AG09319 (cell line): ENCODE measurements around the gene PRKAR1A.
"Not testable (repeated sequence)": the region's sequence is repeated elsewhere in the genome, so short reads cannot be mapped to it uniquely, and the experiment has no call there.

ENCODE experiments used
- DNase-seq: peaks from one replicate; pipeline ENCODE4 v3.0.0-alpha.2; 2010; ENCODE audit warnings: low read depth; ENCODE audit errors: extremely low read depth
- TF ChIP-seq, protein P1 (sequence below): IDR thresholded peaks from 2 replicates; pipeline ENCODE4 v1.5.1; 2011; ENCODE audit warnings: low read depth, mild to moderate bottlenecking, inconsistent platforms, low read length, moderate library complexity

The PRKAR1A gene

DNA sequence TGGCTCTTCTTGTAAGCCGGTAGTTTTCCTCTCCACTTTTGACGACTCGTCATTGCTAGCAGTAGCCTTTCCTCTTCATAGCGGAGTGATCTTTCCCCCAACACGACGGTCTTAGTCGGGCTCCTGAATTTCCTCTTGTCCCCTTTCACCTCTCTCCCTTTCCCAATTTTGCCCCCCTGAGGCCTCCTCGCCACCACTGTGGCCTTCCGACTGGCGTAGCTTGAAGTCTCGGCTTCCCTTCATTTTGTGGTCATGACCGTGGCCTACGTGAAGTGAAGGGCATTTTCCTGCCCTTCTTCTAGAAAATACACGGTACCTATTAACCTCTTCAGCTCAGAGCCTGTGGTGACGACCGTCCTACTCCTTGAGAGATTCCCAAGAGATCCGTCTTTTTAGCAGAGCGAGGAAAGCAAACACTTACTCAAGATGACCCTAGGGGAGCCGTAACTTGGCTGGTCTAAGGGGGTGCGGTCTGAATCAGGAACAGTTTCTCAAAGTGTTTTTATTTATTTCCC, 787 bp downstream of the PRKAR1A start:
- no peak for DNase-seq
- TF ChIP-seq, protein P1, sequence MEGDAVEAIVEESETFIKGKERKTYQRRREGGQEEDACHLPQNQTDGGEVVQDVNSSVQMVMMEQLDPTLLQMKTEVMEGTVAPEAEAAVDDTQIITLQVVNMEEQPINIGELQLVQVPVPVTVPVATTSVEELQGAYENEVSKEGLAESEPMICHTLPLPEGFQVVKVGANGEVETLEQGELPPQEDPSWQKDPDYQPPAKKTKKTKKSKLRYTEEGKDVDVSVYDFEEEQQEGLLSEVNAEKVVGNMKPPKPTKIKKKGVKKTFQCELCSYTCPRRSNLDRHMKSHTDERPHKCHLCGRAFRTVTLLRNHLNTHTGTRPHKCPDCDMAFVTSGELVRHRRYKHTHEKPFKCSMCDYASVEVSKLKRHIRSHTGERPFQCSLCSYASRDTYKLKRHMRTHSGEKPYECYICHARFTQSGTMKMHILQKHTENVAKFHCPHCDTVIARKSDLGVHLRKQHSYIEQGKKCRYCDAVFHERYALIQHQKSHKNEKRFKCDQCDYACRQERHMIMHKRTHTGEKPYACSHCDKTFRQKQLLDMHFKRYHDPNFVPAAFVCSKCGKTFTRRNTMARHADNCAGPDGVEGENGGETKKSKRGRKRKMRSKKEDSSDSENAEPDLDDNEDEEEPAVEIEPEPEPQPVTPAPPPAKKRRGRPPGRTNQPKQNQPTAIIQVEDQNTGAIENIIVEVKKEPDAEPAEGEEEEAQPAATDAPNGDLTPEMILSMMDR = no peak

DNA sequence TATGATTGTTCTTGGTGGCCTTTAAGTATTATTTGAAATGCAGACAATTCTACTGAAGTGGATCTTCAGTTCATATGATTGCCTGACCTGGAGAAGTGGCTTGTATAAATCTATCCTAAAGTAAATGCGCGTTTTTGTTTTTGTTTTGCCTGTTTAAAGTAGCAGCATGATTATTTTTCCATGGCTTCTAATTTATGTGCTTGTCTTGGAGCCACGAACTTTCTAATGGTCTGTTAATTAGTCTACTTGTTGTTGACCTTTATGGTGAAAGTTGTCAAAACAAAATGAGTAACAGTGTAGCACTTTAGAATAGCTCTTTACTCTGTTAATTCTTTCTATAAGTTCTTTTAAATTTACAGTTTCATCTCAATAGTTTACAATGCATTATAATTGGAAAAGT, 1.7 kb downstream of the PRKAR1A start:
- TF ChIP-seq, protein P1 = no peak
- no peak for DNase-seq

DNA sequence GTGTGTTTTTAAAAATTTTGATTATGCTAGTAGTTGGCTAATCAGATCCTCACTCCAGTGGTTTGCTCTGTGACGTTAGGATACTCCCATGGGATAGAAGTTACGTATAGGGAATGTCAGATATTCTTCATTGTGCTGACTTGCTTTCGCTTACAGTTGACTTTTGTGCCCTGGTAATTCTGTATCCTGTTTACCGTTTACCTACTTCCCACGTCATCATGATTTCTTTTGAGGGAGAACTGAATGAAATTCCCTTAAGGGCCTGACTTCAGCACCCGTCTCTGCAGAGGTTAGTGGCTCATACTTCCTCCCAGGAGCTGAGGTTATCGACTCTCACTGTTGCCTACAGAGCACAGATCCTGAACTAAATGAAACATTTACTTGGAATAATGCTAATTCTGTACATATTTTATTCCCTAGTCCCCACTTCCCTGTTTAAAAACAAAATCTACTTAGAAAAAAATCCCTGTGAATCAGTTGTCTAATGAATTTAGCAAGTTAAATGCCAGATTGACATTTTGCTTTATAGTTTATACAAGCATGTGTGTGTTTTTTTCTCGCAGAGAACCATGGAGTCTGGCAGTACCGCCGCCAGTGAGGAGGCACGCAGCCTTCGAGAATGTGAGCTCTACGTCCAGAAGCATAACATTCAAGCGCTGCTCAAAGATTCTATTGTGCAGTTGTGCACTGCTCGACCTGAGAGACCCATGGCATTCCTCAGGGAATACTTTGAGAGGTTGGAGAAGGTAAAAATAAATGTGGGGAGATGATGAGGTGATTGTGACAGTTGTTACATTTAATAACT, 2.8 kb downstream of the PRKAR1A start:
- DNase-seq = no peak

DNA sequence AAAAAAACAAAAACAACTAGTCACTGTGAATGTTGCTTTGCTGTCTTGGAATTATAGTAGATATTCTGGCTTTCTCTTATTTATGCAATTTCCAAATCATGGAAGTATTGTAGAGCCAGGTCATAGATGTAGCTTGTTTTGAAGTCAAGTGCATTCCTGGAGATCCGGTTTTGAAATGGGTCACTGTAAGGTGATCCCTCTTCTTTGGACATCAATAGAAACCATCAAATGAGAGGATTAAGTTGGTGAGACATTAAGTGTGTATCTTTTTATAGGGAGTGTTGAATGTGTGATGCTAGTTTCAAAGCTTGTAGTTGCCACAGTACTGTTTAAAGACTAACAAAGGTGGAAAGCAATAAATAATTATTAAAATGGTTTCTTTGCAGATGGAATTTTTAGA, 4.5 kb downstream of the PRKAR1A start:
- TF ChIP-seq, protein P1 = no peak
- DNase-seq = no peak

More for the DNA sequence above, 2.8 kb downstream of the PRKAR1A start:
- TF ChIP-seq, protein P1 = no peak

DNA sequence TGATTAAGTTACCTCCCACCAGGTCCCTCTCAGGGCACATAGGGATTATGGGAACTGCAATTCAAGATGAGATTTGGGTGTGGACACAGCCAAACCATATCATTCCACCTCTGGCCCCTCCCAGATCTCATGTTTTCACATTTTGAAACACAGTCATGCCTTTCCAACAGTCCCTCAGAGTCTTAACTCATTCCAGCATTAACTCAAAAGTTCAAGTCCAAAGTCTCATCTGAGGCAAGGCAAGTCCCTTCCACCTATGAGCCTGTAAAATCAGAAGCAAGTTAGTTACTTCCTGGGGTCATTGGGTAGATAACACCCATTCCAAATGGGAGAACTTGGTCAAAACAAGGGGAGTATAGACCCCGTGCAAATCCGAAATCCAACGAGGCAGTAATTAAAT, 5.4 kb downstream of the PRKAR1A start:
- DNase-seq = not testable (repeated sequence)

DNA sequence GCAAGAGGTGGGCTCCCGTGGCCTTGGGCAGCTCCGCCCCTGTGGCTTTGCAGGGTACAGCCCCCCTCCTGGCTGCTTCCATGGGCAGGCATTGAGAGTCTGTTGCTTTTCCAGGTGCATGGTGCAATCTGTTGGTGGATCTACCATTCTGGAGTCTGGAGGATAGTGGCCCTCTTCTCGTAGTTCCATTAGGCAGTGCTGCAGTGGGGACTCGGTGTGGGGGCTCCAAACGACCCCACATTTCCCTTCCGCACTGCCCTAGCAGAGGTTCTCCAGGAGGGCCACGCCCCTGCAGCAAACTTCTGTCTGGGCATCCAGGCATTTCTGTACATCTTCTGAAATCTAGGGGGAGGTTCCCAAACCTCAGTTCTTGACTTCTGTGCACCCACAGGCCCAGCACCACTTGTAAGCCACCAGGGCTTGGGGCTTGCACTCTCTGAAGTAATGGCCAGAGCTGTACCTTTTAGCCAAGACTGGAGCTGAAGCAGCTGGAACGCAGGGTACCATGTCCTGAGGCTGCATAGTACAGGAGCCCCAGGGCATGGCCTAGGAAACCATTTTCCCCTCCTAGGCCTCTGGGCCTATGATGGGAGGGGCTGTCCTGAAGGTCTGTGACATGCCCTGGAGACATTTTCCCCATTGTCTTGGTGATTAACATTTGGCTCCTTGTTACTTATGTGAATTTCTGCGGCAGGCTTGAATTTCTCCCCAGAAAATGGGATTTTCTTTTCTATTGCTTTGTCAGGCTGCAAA, 6.0 kb downstream of the PRKAR1A start:
- DNase-seq = no peak
- TF ChIP-seq, protein P1 = no peak

DNA sequence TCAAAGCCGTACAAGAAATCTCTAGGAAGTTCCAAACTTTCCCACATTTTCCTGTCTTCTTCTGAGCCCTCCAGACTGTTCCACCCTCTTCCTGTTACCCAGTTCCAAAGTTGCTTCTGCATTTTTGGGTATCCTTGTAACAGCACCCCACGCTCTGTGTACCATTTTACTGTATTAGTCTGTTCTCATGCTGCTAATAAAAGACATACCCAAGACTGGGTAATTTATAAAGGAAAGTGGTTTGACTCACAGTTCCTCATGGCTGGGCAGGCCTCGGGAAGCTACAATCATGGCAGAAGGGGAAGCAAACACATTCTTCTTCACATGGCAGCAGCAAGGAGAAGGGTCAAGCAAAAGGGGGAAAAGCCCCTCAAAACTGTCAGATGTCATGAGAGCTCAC, 6.8 kb downstream of the PRKAR1A start:
- not testable (repeated sequence) for DNase-seq

DNA sequence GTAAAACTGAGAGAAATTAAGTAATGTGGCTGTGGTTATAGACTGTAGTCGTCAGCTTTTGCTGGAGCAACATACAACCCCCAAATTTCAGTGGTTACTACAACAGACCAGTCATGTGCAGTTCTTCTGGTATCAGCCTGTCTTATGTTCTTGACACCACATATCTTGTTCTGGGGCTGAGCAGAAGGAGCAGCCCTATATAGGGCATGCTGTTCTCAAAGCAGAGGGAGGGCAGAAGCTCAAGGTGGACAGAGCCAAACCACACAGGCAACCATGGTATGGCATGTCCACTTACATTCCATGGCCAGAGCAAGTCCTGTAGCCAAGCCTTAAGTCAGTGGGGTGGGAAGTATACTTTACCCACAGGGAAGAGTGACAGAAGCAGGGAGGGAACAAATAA, 7.7 kb downstream of the PRKAR1A start:
- no peak for DNase-seq
- TF ChIP-seq, protein P1 = no peak
